KMS-11 (cell line): ENCODE measurements around the gene UHMK1.

ENCODE experiments used
- H2AFZ ChIP-seq: fragments of 200-600 bp; sonication (generic); 2 replicates; pipeline ENCODE4 v1.6.1; 2016; ENCODE audit warnings: antibody characterized with exemption, mixed run types, low read depth
- H3K27ac ChIP-seq: fragments of 200-600 bp; sonication (generic); 2 replicates; pipeline ENCODE4 v1.6.1; 2016; ENCODE audit warnings: mild to moderate bottlenecking, mixed run types
- H3K27me3 ChIP-seq: fragments of 200-600 bp; sonication (generic); 2 replicates; pipeline ENCODE4 v1.6.1; 2017; ENCODE audit warnings: mild to moderate bottlenecking, low read depth, mixed run types, moderate library complexity; ENCODE audit not compliant: insufficient read depth
- H3K36me3 ChIP-seq: fragments of 200-600 bp; sonication (generic); 2 replicates; pipeline ENCODE4 v1.6.1; 2017; ENCODE audit warnings: mild to moderate bottlenecking, mixed run types; ENCODE audit not compliant: insufficient read depth
- H3K4me1 ChIP-seq: fragments of 200-600 bp; sonication (generic); 2 replicates; pipeline ENCODE4 v1.6.1; 2016; ENCODE audit warnings: mild to moderate bottlenecking, low read depth, mixed run types; ENCODE audit not compliant: poor library complexity, severe bottlenecking
- H3K4me2 ChIP-seq: fragments of 200-600 bp; sonication (generic); 2 replicates; pipeline ENCODE4 v1.7.0; 2016; ENCODE audit warnings: mild to moderate bottlenecking, mixed run types
- H3K4me3 ChIP-seq: fragments of 200-600 bp; sonication (generic); IDR thresholded peaks from 2 replicates; pipeline ENCODE4 v1.6.1; 2017; ENCODE audit warnings: low read depth, low read length, mixed read lengths; ENCODE audit not compliant: insufficient read depth
- H3K79me2 ChIP-seq: fragments of 200-600 bp; sonication (generic); 2 replicates; pipeline ENCODE4 v1.6.1; 2016; ENCODE audit warnings: low read depth, mixed run types; ENCODE audit not compliant: insufficient read depth
- H3K9ac ChIP-seq: fragments of 200-600 bp; sonication (generic); 2 replicates; pipeline ENCODE4 v1.6.1; 2016; ENCODE audit warnings: mild to moderate bottlenecking, mixed run types
- H4K20me1 ChIP-seq: fragments of 200-600 bp; sonication (generic); 2 replicates; pipeline ENCODE4 v1.6.1; 2016; ENCODE audit warnings: mild to moderate bottlenecking, mixed run types; ENCODE audit not compliant: insufficient read depth
- CTCF ChIP-seq: fragments of 200-600 bp; sonication (generic); conservative IDR thresholded peaks from 2 replicates; pipeline ENCODE4 v1.6.1; 2017; ENCODE audit warnings: low read depth, mild to moderate bottlenecking, antibody characterized with exemption, low read length, moderate library complexity, mixed read lengths

The UHMK1 gene

GRCh38 chr1:162548170-162548569 lies 50.6 kb downstream of the UHMK1 start:
- Histone ChIP-seq H3K4me1 (no peaks in the 10 kb centered on the region), H3K4me2 (no peak overlapping the region), H3K27ac (no peak overlapping the region), H3K36me3 (no peaks in the 10 kb centered on the region), H3K9ac (no peak overlapping the region), H2AFZ (no peak overlapping the region), H3K27me3 (no peaks in the 10 kb centered on the region), H3K4me3 (no peak overlapping the region), H4K20me1 (no peaks in the 10 kb centered on the region), H3K79me2 (no peaks in the 10 kb centered on the region)
- TF ChIP-seq CTCF = no peak

- no peak overlapping the region for H3K4me2 ChIP-seq
- no peak overlapping the region for H3K4me3 ChIP-seq
- H3K27me3 ChIP-seq = no peaks in the 10 kb centered on the region
- no peaks in the 10 kb centered on the region for H3K36me3 ChIP-seq
- no peak for TF ChIP-seq CTCF
- no peak overlapping the region for H3K27ac ChIP-seq
- H4K20me1 ChIP-seq = no peaks in the 10 kb centered on the region
- no peak overlapping the region for H3K9ac ChIP-seq
- no peak overlapping the region for H2AFZ ChIP-seq
- H3K79me2 ChIP-seq = no peaks in the 10 kb centered on the region
- H3K4me1 ChIP-seq = no peaks in the 10 kb centered on the region
Measured at GRCh38 chr1:162549001-162549400, 51.4 kb downstream of the UHMK1 start.

- H3K27me3 ChIP-seq = no peaks in the 10 kb centered on the region
- H4K20me1 ChIP-seq = no peaks in the 10 kb centered on the region
- H3K9ac ChIP-seq = no peak overlapping the region
- no peak overlapping the region for H3K4me3 ChIP-seq
- H3K27ac ChIP-seq = no peak overlapping the region
- H2AFZ ChIP-seq = no peak overlapping the region
- H3K36me3 ChIP-seq = no peaks in the 10 kb centered on the region
- no peak overlapping the region for H3K4me2 ChIP-seq
- no peak for TF ChIP-seq CTCF
- no peaks in the 10 kb centered on the region for H3K4me1 ChIP-seq
- no peaks in the 10 kb centered on the region for H3K79me2 ChIP-seq
Measured at GRCh38 chr1:162550925-162551324, 53.3 kb downstream of the UHMK1 start.

GRCh38 chr1:162551969-162552683 lies 54.5 kb downstream of the UHMK1 start:
- no peak overlapping the region for H3K27ac ChIP-seq
- no peak overlapping the region for H3K4me2 ChIP-seq
- H3K27me3 ChIP-seq = no peaks in the 10 kb centered on the region
- H2AFZ ChIP-seq = no peak overlapping the region
- no peaks in the 10 kb centered on the region for H3K36me3 ChIP-seq
- no peak overlapping the region for H3K4me3 ChIP-seq
- no peak overlapping the region for H3K9ac ChIP-seq
- TF ChIP-seq CTCF = no peak
- H4K20me1 ChIP-seq = no peaks in the 10 kb centered on the region
- H3K4me1 ChIP-seq = no peaks in the 10 kb centered on the region
- no peaks in the 10 kb centered on the region for H3K79me2 ChIP-seq
